Measurements from ENCODE around the gene R3HDM1.

GRCh38 chr2:135551356-135551755 lies 20.1 kb downstream of the R3HDM1 start:
- TF ChIP-seq CTCF (conservative IDR thresholded peaks at IDR 0.05; ENCODE audit: low read length): no peak
- TF ChIP-seq EZH2phosphoT487 (IDR thresholded peaks at IDR 0.05; ENCODE audit: borderline replicate concordance, low read depth, low read length): no peak
